Measurements from ENCODE around the gene EXOC6B.

GRCh38 chr2:72604468-72604867 is 221.4 kb downstream of the EXOC6B start:
- TF ChIP-seq CTCF (IDR thresholded peaks at IDR 0.05) (no peak), POLR2A (IDR thresholded peaks at IDR 0.05) (no peak)

Measured in body of pancreas (tissue), 4 donors.